GM23248 (cell line): ENCODE results near the gene GPA33. TPM values are rescaled to one million over a fixed set of nuclear protein-coding genes. Genes with fewer than 3 reads are reported as not detected.
"Not testable (repeated sequence)": the region's sequence is repeated elsewhere in the genome, so short reads cannot be mapped to it uniquely, and the experiment has no call there.

Experiments
- DNase-seq: peaks from one replicate; pipeline ENCODE4 v3.0.0-alpha.2; 2015
- H2AFZ ChIP-seq: fragments of 200-600 bp; sonication (generic); 2 replicates; pipeline ENCODE4 v1.6.1; 2016; ENCODE audit warnings: antibody characterized with exemption
- H3F3A ChIP-seq: fragments of 200-600 bp; sonication (generic); 2 replicates; pipeline ENCODE4 v1.6.1; 2016; ENCODE audit warnings: mild to moderate bottlenecking, antibody characterized with exemption, mixed run types; ENCODE audit not compliant: insufficient read depth
- H3K27ac ChIP-seq: fragments of 200-600 bp; sonication (generic); 2 replicates; pipeline ENCODE4 v1.5.1; 2016; ENCODE audit warnings: mild to moderate bottlenecking
- H3K27me3 ChIP-seq: fragments of 200-600 bp; sonication (generic); replicated peaks from 2 replicates; pipeline ENCODE4 v1.6.1; 2016; ENCODE audit warnings: mild to moderate bottlenecking; ENCODE audit not compliant: insufficient read depth
- H3K36me3 ChIP-seq: fragments of 200-600 bp; sonication (generic); 2 replicates; pipeline ENCODE4 v1.6.1; 2016; ENCODE audit warnings: low read depth, mild to moderate bottlenecking
- H3K4me1 ChIP-seq: fragments of 200-600 bp; sonication (generic); 2 replicates; pipeline ENCODE4 v1.6.1; 2016; ENCODE audit warnings: mild to moderate bottlenecking; ENCODE audit not compliant: insufficient read depth
- H3K4me2 ChIP-seq: fragments of 200-600 bp; sonication (generic); one replicate; pipeline ENCODE4 v1.6.1; 2016; ENCODE audit warnings: mild to moderate bottlenecking; ENCODE audit not compliant: unreplicated experiment
- H3K4me3 ChIP-seq: fragments of 200-600 bp; sonication (generic); 2 replicates; pipeline ENCODE4 v1.5.1; 2016; ENCODE audit warnings: mild to moderate bottlenecking
- H3K79me2 ChIP-seq: fragments of 200-600 bp; sonication (generic); 2 replicates; pipeline ENCODE4 v1.6.1; 2016; ENCODE audit warnings: mild to moderate bottlenecking; ENCODE audit not compliant: insufficient read depth
- H3K9ac ChIP-seq: fragments of 200-600 bp; sonication (generic); 2 replicates; pipeline ENCODE4 v1.6.1; 2016; ENCODE audit warnings: mild to moderate bottlenecking
- H3K9me2 ChIP-seq: fragments of 200-600 bp; sonication (generic); 2 replicates; pipeline ENCODE4 v1.6.1; 2016; ENCODE audit warnings: mixed run types, mild to moderate bottlenecking, moderate library complexity; ENCODE audit not compliant: insufficient read depth
- H3K9me3 ChIP-seq: fragments of 200-600 bp; sonication (generic); one replicate; pipeline ENCODE4 v1.6.1; 2017; ENCODE audit warnings: low read depth
- H4K20me1 ChIP-seq: fragments of 200-600 bp; sonication (generic); 2 replicates; pipeline ENCODE4 v1.6.0; 2016; ENCODE audit not compliant: insufficient read depth
- EZH2 ChIP-seq: fragments of 200-600 bp; sonication (generic); IDR thresholded peaks from 2 replicates; pipeline ENCODE4 v1.6.1; 2018; ENCODE audit warnings: antibody characterized with exemption, mild to moderate bottlenecking; ENCODE audit not compliant: insufficient read depth, poor library complexity, severe bottlenecking
- EZH2phosphoT487 ChIP-seq: fragments of 200-600 bp; sonication (generic); IDR thresholded peaks from 2 replicates; pipeline ENCODE4 v1.6.1; 2018; ENCODE audit warnings: antibody characterized with exemption, moderate library complexity, mild to moderate bottlenecking, low read depth; ENCODE audit not compliant: insufficient read depth
- WGBS, 2 experiments: methylation state at CpG; one replicate each; pipeline ENCODE4 v1.1.6; 2015 to 2017; ENCODE audit warnings: low lambda C conversion rate in 2 of 2, low coverage in 1 of 2; ENCODE audit errors: missing lambda C conversion rate in 2 of 2; 5-methylcytosine and 5-hydroxymethylcytosine counted together
- in situ Hi-C: fragments of 300-500 bp; cut with MboI; formaldehyde crosslinking; loops from 2 replicates; pipeline ENCODE4 v1.15.0; 2020
- polyA plus RNA-seq: library from polyadenylated mRNA; unstranded; fragments of >200 nt; fragmentation: Nextera tagmentation; extraction: Ambion mirVana; gene quantifications from 2 replicates; pipeline ENCODE4 v1.2.1, GENCODE V29; 2016
- total RNA-seq: library from RNA; depleted of rRNA; stranded (reverse); fragments of >200 nt; shearing (Covaris generic); gene quantifications from 2 replicates; pipeline ENCODE4 v1.2.3, GENCODE V29; 2014

Gene GPA33
- total and polyA plus RNA-seq, 2 experiments from 2014 or later, result not detected

GRCh38 chr1:167033646-167034045 lies 56.5 kb downstream of the GPA33 start:
- no peaks in the 10 kb centered on the region for H3K36me3 ChIP-seq
- no peaks in the 10 kb centered on the region for H4K20me1 ChIP-seq
- no peaks in the 10 kb centered on the region for H3F3A ChIP-seq
- no peaks in the 10 kb centered on the region for H3K9me2 ChIP-seq
- H3K79me2 ChIP-seq, result no peaks in the 10 kb centered on the region
- no peaks in the 10 kb centered on the region; the same call in 1 of the 2 replicates for H3K27me3 ChIP-seq
- TF ChIP-seq EZH2 (no peak), EZH2phosphoT487 (no peak)
- DNase-seq, result no peak
- no peaks in the 10 kb centered on the region for H3K4me1 ChIP-seq
- H3K9ac ChIP-seq, result no peak overlapping the region
- no peak overlapping the region for H3K4me3 ChIP-seq
- no peaks in the 10 kb centered on the region for H3K9me3 ChIP-seq
- in situ Hi-C loops, result no loop called here
- 0 to 7% methylated on average over 2 of the region's 2 CpGs for WGBS, 2 experiments
- no peak overlapping the region for H3K27ac ChIP-seq
- no peak overlapping the region for H2AFZ ChIP-seq
- H3K4me2 ChIP-seq, result no peak overlapping the region

- H3K4me2 ChIP-seq, H3K27ac ChIP-seq, H3K27me3 ChIP-seq, DNase-seq, H3F3A ChIP-seq, in situ Hi-C loops, H3K4me1 ChIP-seq, H4K20me1 ChIP-seq, H2AFZ ChIP-seq, H3K9me2 ChIP-seq, H3K9me3 ChIP-seq, H3K4me3 ChIP-seq, H3K79me2 ChIP-seq, H3K9ac ChIP-seq, H3K36me3 ChIP-seq: not testable (repeated sequence)
- WGBS, 2 experiments, result 67 to 75% methylated on average over 21 to 27 of the region's 27 CpGs
These were observed 60.6 kb downstream of the GPA33 start for GRCh38 chr1:167029553-167029952.

DNA sequence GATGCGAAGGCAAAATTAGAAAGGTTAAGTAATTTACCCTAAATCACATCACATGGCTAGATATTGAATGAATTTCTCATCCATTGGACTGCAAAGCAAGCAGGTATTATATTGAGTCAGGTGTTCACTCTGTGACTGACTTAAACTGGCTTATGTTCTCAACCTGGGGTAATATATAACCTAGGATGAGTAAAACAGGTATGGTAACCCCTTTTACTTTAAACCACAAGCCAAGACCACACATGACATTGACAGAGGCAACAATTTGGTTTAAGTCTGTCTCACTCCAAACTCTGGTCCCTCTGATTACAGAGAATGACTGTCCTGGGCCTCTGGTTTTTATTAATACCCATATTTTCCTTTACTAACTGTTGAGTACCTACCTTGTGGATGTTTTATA lies 67.8 kb downstream of the GPA33 start:
- no peak for DNase-seq
- no peak overlapping the region for H3K4me3 ChIP-seq
- WGBS, 2 experiments, result 19 to 24% methylated on average over 1 of the region's 1 CpG
- peaks cover 3% of the 10 kb centered on the region; the same call in 1 of the 2 replicates for H3K9me2 ChIP-seq
- H3K9me3 ChIP-seq, result no peaks in the 10 kb centered on the region
- H3F3A ChIP-seq, result no peaks in the 10 kb centered on the region
- no peaks in the 10 kb centered on the region for H3K4me1 ChIP-seq
- no peak for TF ChIP-seq EZH2phosphoT487
- no peak for TF ChIP-seq EZH2
- H3K36me3 ChIP-seq, result no peaks in the 10 kb centered on the region
- no peaks in the 10 kb centered on the region for H3K79me2 ChIP-seq
- H2AFZ ChIP-seq, result no peak overlapping the region
- H3K4me2 ChIP-seq, result no peak overlapping the region
- no peak overlapping the region for H3K27ac ChIP-seq
- no peak overlapping the region for H3K9ac ChIP-seq
- in situ Hi-C loops, result no loop called here
- H4K20me1 ChIP-seq, result no peaks in the 10 kb centered on the region; the same call in 1 of the 2 replicates
- H3K27me3 ChIP-seq, result no peaks in the 10 kb centered on the region

DNA sequence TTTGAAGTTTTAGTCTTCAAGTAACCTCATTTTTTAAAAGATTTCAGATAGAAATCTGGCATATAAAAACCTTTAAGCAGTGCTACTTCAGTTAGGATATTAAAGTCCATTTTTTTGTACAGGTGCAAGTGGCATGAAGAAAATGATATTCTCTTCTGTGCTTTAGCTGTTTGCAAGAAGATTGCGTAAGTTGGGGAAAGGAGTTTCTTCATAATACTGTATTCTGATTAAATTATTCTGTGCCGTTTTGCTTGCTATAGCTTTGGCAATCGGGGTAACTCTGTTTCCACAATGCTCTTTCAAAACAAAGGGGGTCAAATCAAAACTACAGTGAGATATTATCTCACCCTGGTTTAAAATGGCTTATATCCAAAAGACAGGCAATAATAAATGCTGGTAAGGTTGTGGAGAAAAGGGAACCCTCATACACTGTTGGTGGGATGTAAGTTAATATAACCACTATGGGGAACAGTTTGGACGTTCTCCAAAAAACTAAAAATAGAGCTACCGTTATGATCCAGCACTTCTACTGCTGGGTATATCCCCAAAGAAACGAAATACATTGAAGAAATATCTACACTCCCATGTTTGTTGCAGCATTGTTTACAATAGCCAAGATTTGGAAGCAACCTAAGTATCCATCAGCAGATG lies 74.0 kb downstream of the GPA33 start:
- no peak for TF ChIP-seq EZH2phosphoT487
- TF ChIP-seq EZH2, result no peak
- Histone ChIP-seq H3K9me2 (no peaks in the 10 kb centered on the region), H3K4me3 (no peak overlapping the region), H3K27ac (no peak overlapping the region), H3K4me1 (no peaks in the 10 kb centered on the region), H3K4me2 (no peak overlapping the region), H3K27me3 (no peaks in the 10 kb centered on the region), H2AFZ (no peak overlapping the region), H3K79me2 (no peaks in the 10 kb centered on the region), H3K36me3 (no peaks in the 10 kb centered on the region), H3K9me3 (no peaks in the 10 kb centered on the region), H4K20me1 (no peaks in the 10 kb centered on the region), H3F3A (no peaks in the 10 kb centered on the region), H3K9ac (no peak overlapping the region)
- 20 to 29% methylated on average over 6 of the region's 6 CpGs for WGBS, 2 experiments
- in situ Hi-C loops, result no loop called here
- no peak for DNase-seq
